ENCODE data around the gene SLC9A3. TPM values are rescaled to one million over a fixed set of nuclear protein-coding genes. Genes with fewer than 3 reads are reported as not detected.

Gene SLC9A3
- total and polyA plus RNA-seq, 2 of the 13 experiments (the other 11 are each of a cell fraction or from before 2014, with no cell fraction given) = 1.5 to 1.8 TPM

GRCh38 chr5:488744-489688 lies 35.2 kb downstream of the SLC9A3 start (continued):
- TF ChIP-seq, protein P1, sequence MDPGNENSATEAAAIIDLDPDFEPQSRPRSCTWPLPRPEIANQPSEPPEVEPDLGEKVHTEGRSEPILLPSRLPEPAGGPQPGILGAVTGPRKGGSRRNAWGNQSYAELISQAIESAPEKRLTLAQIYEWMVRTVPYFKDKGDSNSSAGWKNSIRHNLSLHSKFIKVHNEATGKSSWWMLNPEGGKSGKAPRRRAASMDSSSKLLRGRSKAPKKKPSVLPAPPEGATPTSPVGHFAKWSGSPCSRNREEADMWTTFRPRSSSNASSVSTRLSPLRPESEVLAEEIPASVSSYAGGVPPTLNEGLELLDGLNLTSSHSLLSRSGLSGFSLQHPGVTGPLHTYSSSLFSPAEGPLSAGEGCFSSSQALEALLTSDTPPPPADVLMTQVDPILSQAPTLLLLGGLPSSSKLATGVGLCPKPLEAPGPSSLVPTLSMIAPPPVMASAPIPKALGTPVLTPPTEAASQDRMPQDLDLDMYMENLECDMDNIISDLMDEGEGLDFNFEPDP (CRISPR knock-in tag; conservative IDR thresholded peaks at IDR 0.05) = 0 out of 2 replicates have a peak, but pooled peaks have one; percentile 79
- TF ChIP-seq, protein P2, sequence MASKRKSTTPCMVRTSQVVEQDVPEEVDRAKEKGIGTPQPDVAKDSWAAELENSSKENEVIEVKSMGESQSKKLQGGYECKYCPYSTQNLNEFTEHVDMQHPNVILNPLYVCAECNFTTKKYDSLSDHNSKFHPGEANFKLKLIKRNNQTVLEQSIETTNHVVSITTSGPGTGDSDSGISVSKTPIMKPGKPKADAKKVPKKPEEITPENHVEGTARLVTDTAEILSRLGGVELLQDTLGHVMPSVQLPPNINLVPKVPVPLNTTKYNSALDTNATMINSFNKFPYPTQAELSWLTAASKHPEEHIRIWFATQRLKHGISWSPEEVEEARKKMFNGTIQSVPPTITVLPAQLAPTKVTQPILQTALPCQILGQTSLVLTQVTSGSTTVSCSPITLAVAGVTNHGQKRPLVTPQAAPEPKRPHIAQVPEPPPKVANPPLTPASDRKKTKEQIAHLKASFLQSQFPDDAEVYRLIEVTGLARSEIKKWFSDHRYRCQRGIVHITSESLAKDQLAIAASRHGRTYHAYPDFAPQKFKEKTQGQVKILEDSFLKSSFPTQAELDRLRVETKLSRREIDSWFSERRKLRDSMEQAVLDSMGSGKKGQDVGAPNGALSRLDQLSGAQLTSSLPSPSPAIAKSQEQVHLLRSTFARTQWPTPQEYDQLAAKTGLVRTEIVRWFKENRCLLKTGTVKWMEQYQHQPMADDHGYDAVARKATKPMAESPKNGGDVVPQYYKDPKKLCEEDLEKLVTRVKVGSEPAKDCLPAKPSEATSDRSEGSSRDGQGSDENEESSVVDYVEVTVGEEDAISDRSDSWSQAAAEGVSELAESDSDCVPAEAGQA (IDR thresholded peaks at IDR 0.05; ENCODE audit: low read depth) = no peak
- TF ChIP-seq, protein P2 (CRISPR knock-in tag; IDR thresholded peaks at IDR 0.05; ENCODE audit: borderline replicate concordance) = no peak
- no peak for TF ChIP-seq PAWR (CRISPR knock-in tag; IDR thresholded peaks at IDR 0.05; ENCODE audit: borderline replicate concordance)
- no peak for TF ChIP-seq ZZZ3 (CRISPR knock-in tag; IDR thresholded peaks at IDR 0.05; ENCODE audit: borderline replicate concordance)
- no peak for TF ChIP-seq SETDB1 (CRISPR knock-in tag; IDR thresholded peaks at IDR 0.05; ENCODE audit: borderline replicate concordance)
- TF ChIP-seq, protein P3, sequence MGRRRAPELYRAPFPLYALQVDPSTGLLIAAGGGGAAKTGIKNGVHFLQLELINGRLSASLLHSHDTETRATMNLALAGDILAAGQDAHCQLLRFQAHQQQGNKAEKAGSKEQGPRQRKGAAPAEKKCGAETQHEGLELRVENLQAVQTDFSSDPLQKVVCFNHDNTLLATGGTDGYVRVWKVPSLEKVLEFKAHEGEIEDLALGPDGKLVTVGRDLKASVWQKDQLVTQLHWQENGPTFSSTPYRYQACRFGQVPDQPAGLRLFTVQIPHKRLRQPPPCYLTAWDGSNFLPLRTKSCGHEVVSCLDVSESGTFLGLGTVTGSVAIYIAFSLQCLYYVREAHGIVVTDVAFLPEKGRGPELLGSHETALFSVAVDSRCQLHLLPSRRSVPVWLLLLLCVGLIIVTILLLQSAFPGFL (CRISPR knock-in tag; IDR thresholded peaks at IDR 0.05) = no peak
- TF ChIP-seq GABPA (IDR thresholded peaks at IDR 0.05; ENCODE audit: low read depth, low read length) = no peak
- TF ChIP-seq GABPA (CRISPR knock-in tag; IDR thresholded peaks at IDR 0.05; ENCODE audit: low read depth) = no peak
- TF ChIP-seq ZNF460 (CRISPR knock-in tag; IDR thresholded peaks at IDR 0.05; ENCODE audit: borderline replicate concordance) = no peak
- no peak for TF ChIP-seq KDM3A (CRISPR knock-in tag; IDR thresholded peaks at IDR 0.05; ENCODE audit: low read depth)
- TF ChIP-seq ZNF678 (CRISPR knock-in tag; IDR thresholded peaks at IDR 0.05) = no peak
- TF ChIP-seq SRY (CRISPR knock-in tag; IDR thresholded peaks at IDR 0.05) = no peak
- no peak for TF ChIP-seq ZNF33A (CRISPR knock-in tag; IDR thresholded peaks at IDR 0.05; ENCODE audit: borderline replicate concordance)
- no peak for TF ChIP-seq ZNF879 (CRISPR knock-in tag; IDR thresholded peaks at IDR 0.05)
- TF ChIP-seq EED (CRISPR knock-in tag; IDR thresholded peaks at IDR 0.05) = no peak
- no peak for TF ChIP-seq ESRRA (CRISPR knock-in tag; IDR thresholded peaks at IDR 0.05; ENCODE audit: low read depth)
- no peak for TF ChIP-seq PITX1 (CRISPR knock-in tag; IDR thresholded peaks at IDR 0.05)
- TF ChIP-seq ZFP1 (CRISPR knock-in tag; IDR thresholded peaks at IDR 0.05) = no peak
- TF ChIP-seq TAF1 (CRISPR knock-in tag; IDR thresholded peaks at IDR 0.05) = no peak
- no peak for TF ChIP-seq ZSCAN29 (CRISPR knock-in tag; conservative IDR thresholded peaks at IDR 0.05)
- no peak for TF ChIP-seq IRF2 (CRISPR knock-in tag; IDR thresholded peaks at IDR 0.05)
- TF ChIP-seq ADNP (CRISPR knock-in tag; IDR thresholded peaks at IDR 0.05) = no peak

Data from HepG2 (cell line).